ENCODE data around the gene FOXJ2. TPM values are rescaled to one million over a fixed set of nuclear protein-coding genes. Genes with fewer than 3 reads are reported as not detected.
A peak's percentile ranks its signal among the peaks of the same experiment; 100 is the strongest.

The FOXJ2 gene
- total RNA-seq, 4 donors from 2014 or later: 19.4 to 27.2 (median 23.5) TPM

DNA sequence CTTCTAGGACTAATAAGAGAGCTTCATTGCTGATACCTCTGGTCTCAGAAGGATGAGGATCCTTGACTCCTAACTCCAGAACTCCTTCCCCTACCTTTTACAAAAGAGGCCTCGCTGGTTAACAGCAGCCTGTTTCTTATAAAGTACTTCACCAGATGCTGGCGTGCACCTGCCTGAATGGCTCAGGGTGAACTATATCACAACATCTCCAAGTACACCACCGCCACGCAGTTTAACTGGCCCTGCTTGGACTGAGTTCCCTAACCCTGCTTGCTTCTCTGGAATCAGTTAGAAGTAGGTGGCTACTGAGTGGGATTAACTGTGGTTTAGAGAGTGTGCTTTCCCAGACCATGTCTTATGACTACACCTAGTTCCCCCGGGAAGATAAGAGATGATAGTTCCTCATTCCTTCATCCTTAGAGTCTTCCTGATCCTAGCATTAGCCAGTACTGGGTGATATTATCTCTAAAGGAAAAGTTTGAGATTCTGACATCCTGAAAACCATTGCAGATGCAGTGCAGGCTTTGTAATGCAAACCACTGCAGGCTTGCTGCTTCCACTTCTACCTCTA lies 3.0 kb downstream of the FOXJ2 start:
- WGBS, 2 donors: 34 to 41% methylated on average over 5 of the region's 5 CpGs
- no peak for DNase-seq (ENCODE audit: low spot score in 2 of 2)
- TF ChIP-seq POLR2A (IDR thresholded peaks at IDR 0.05): no peak
- TF ChIP-seq, protein P1, sequence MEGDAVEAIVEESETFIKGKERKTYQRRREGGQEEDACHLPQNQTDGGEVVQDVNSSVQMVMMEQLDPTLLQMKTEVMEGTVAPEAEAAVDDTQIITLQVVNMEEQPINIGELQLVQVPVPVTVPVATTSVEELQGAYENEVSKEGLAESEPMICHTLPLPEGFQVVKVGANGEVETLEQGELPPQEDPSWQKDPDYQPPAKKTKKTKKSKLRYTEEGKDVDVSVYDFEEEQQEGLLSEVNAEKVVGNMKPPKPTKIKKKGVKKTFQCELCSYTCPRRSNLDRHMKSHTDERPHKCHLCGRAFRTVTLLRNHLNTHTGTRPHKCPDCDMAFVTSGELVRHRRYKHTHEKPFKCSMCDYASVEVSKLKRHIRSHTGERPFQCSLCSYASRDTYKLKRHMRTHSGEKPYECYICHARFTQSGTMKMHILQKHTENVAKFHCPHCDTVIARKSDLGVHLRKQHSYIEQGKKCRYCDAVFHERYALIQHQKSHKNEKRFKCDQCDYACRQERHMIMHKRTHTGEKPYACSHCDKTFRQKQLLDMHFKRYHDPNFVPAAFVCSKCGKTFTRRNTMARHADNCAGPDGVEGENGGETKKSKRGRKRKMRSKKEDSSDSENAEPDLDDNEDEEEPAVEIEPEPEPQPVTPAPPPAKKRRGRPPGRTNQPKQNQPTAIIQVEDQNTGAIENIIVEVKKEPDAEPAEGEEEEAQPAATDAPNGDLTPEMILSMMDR (IDR thresholded peaks at IDR 0.05): no peak
- no peak overlapping the region for H3K4me3 ChIP-seq (ENCODE audit: low read depth, poor library complexity, severe bottlenecking)
- intact Hi-C loops (cut with DNase I; ENCODE audit: low total_unique reads): no loop called here

DNA sequence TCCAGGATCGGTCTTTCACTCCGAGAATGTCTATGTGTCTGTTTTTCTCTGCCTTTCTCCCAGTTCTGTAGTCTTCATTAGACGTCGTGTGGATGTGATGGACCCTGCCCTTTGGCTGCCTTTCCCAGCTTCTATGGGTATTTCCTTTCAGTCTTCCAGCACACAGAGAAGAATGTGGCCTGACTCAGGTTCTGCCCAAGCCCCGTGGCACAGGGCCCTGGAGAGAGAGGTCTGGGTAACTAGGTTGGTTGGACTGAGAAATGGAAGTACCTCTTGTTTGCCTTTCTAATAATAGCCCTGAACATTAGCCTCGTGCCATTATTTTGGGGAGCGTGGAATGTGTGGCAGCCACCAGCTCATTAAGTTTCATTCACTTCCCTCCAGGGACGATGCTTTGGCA lies 3.8 kb downstream of the FOXJ2 start:
- WGBS, 2 donors: 72 to 74% methylated on average over 8 of the region's 8 CpGs
- no peak overlapping the region for H3K4me3 ChIP-seq (ENCODE audit: low read depth, poor library complexity, severe bottlenecking)
- TF ChIP-seq POLR2A (IDR thresholded peaks at IDR 0.05): no peak
- TF ChIP-seq, protein P1 (IDR thresholded peaks at IDR 0.05): no peak
- intact Hi-C loops (cut with DNase I; ENCODE audit: low total_unique reads): no loop called here
- DNase-seq (ENCODE audit: low spot score in 2 of 2): no peak

DNA sequence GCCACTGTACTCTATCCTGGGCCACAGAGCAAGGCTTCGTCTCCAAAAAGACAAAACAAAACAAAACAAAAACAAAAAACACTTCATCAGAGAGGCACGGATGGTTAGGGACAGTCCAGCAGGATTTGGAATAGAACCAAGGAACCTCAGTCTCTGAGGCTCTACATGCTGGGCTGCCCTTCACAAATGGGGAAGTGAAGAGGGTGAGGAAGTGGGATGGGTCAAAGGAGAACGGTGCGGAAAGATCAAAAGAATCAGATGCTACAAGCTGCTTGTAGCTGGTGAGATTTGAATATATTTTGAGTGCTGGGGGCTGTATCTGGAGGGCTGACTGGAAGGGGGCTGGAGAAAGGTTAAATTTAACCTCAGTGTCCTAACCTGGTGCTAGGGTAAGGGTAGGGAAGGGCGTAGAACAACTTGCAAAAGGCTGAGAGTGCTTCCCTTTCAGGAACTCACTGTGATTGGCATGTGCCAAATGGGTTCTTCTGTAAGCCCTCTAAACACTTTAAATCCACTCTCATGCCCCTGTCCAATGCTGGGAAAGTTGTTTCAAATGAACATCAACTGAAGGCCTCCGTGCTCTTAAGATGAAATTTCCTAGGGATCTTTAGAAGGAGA lies 4.6 kb downstream of the FOXJ2 start:
- intact Hi-C loops (cut with DNase I; ENCODE audit: low total_unique reads): no loop called here
- DNase-seq (ENCODE audit: low spot score in 2 of 2): no peak
- WGBS, 2 donors: 28 to 64% methylated on average over 6 of the region's 6 CpGs
- TF ChIP-seq, protein P1 (IDR thresholded peaks at IDR 0.05): no peak
- no peak for TF ChIP-seq POLR2A (IDR thresholded peaks at IDR 0.05)
- no peak overlapping the region for H3K4me3 ChIP-seq (ENCODE audit: low read depth, poor library complexity, severe bottlenecking)

DNA sequence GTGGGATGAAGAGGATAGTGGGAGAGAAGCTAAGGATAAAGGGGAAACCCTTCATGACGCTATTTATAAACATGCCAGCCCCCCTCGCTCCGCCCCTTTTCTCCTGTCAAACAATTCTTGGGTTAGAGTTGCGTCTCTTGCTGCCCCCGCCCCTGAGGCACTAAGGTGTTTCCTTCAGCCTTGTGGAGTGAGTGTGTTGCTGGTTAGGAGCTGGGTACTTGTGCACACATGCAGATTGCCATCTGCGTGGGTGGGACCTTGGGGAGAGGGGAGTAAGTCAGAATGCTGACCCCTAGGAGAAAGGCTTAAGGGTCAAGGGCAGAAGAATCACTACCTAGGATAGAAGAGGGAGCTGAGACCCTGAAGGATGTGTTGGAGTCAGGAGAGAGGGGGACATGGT lies 5.4 kb downstream of the FOXJ2 start:
- 38 to 48% methylated on average over 6 of the region's 6 CpGs for WGBS, 2 donors
- H3K4me3 ChIP-seq (ENCODE audit: low read depth, poor library complexity, severe bottlenecking): no peak overlapping the region
- intact Hi-C loops (cut with DNase I; ENCODE audit: low total_unique reads): no loop called here
- DNase-seq (ENCODE audit: low spot score in 2 of 2): no peak
- TF ChIP-seq, protein P1 (IDR thresholded peaks at IDR 0.05): no peak
- TF ChIP-seq POLR2A (IDR thresholded peaks at IDR 0.05): no peak

DNA sequence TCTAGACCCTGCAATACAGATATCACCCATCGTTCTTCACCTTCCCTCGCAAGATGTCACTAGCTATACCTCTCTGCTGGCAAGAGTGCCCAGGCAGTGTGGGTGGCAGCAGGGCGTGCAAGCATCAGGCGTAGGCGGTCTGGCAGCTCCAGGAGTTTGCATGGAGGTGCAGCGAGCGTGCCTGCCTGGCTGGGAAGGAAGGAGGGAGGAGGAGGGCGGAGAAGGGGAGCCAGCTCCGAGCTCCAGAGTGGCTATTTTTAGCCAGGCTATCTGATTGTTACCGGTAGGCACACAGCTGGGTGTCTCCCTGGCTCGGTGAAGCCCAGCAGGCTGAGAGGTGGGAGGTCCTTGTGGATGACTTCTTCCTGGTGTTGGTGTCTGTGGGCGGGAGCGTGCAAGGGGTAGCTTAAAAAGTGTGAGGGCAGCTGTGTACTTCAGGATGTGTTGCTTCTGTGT lies 6.2 kb downstream of the FOXJ2 start:
- no peak overlapping the region for H3K4me3 ChIP-seq (ENCODE audit: low read depth, poor library complexity, severe bottlenecking)
- DNase-seq (ENCODE audit: low spot score in 2 of 2): peak in 1 of 2 donors; percentile 56
- intact Hi-C loops (cut with DNase I; ENCODE audit: low total_unique reads): no loop called here
- TF ChIP-seq, protein P1 (IDR thresholded peaks at IDR 0.05): no peak
- TF ChIP-seq POLR2A (IDR thresholded peaks at IDR 0.05): no peak
- WGBS, 2 donors: 11 to 15% methylated on average over 13 of the region's 13 CpGs

Measured in lower leg skin (tissue), 4 donors.